ENCODE results near the gene PRKG2. TPM values are rescaled to one million over a fixed set of nuclear protein-coding genes. Genes with fewer than 3 reads are reported as not detected.

PRKG2 gene
- total RNA-seq, 2 experiments from 2014 or later, result 1.0 to 1.1 TPM

GRCh38 chr4:81040012-81040659, 174.9 kb downstream of the PRKG2 start:
- Histone ChIP-seq H2AFZ (ENCODE audit: low read length) (peak overlapping the region; percentile 3; the same call in 1 of the 2 replicates), H3K9me2 (ENCODE audit: insufficient read depth, low read length) (no peaks in the 10 kb centered on the region), H3K9me3 (ENCODE audit: low read length) (peaks cover 42% of the 10 kb centered on the region; the same call in 1 of the 2 replicates), H3K79me2 (ENCODE audit: insufficient read depth, low read depth, low read length) (peaks cover 98% of the 10 kb centered on the region), H3K4me3 (ENCODE audit: low read depth, low read length, poor library complexity, severe bottlenecking) (peak overlapping the region; percentile 52), H3K4me2 (ENCODE audit: low read length) (peak overlapping the region; percentile 97), H3K27ac (ENCODE audit: low read depth, low read length, poor library complexity, severe bottlenecking) (peak overlapping the region; percentile 92), H3K4me1 (ENCODE audit: insufficient read depth, low read length, poor library complexity, severe bottlenecking) (peaks cover 72% of the 10 kb centered on the region), H3K36me3 (ENCODE audit: insufficient read depth, low read length) (peaks cover 79% of the 10 kb centered on the region), H4K20me1 (ENCODE audit: insufficient read depth, low read length) (no peaks in the 10 kb centered on the region)
- ChIA-PET CTCF (ENCODE audit: unreplicated experiment) (interaction anchor here (1.2 to 1.9 kb wide), 3 partner anchors 10 to 50 kb away, joined by 4 to 6 read pairs (median 6); partner anchors contain the start of gene BMP3), POLR2A (interaction anchor here (0.6 to 16.6 kb wide), 15 partner anchors 9 to 677 kb away, joined by 3 to 358 read pairs (median 7); partner anchors contain the start of gene BMP3)
- TSS peak; percentile 0 for BruUV-seq (replicated peaks)
- TF ChIP-seq EZH2phosphoT487 (IDR thresholded peaks at IDR 0.05; ENCODE audit: borderline replicate concordance, low read depth, low read length) (no peak), CTCF (conservative IDR thresholded peaks at IDR 0.05; ENCODE audit: low read length) (peak; percentile 96)
- intact Hi-C loops (cut with micrococcal nuclease; ENCODE audit: unreplicated experiment), result loop anchor here (1.0 to 5.0 kb wide), 4 partner anchors 12 to 678 kb away; no protein-coding TSS in a partner anchor
- peak; percentile 82 for DNase-seq (ENCODE audit: low spot score)

DNA sequence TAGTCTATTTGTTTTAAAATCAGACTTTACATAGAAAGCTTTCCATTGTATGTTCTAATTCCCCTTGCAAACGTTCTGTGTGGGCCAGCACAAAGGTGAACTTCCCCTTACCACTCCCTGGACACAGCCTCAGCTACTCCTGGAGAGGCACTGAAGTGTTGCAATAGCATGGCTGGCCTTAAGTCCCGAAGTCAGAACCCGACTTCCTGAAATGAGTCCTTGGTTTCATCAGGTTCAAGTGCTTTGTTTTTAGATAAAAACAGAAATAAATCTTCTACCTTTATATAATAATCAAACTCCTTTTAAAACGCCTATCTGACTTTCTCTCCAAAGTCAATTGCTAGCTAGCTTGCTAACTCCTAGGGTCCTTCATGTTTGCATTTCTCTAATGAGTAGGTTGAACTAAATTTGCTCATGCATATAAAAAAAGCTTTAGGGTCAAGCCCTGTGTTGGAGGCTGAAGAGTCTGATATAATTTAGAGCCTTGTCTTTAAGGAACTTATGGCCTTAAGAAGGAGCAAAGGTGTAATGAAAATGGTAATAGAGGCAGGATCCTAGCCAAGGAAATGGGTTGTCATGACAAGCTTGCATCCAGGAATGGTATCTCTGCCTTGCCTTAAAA, 175.6 kb downstream of the PRKG2 start:
- TF ChIP-seq CTCF (conservative IDR thresholded peaks at IDR 0.05; ENCODE audit: low read length) (no peak), EZH2phosphoT487 (IDR thresholded peaks at IDR 0.05; ENCODE audit: borderline replicate concordance, low read depth, low read length) (no peak)
- peak overlapping the region; percentile 92 for H3K27ac ChIP-seq (ENCODE audit: low read depth, low read length, poor library complexity, severe bottlenecking)
- DNase-seq (ENCODE audit: low spot score), result peak; percentile 85
- H3K79me2 ChIP-seq (ENCODE audit: insufficient read depth, low read depth, low read length), result peaks cover 98% of the 10 kb centered on the region
- H4K20me1 ChIP-seq (ENCODE audit: insufficient read depth, low read length), result no peaks in the 10 kb centered on the region
- intact Hi-C loops (cut with micrococcal nuclease; ENCODE audit: unreplicated experiment), result loop anchor here (1.0 kb wide), 1 partner anchor 49 kb away; no protein-coding TSS in a partner anchor
- no TSS peak for BruUV-seq (replicated peaks)
- peaks cover 35% of the 10 kb centered on the region; the same call in 1 of the 2 replicates for H3K9me3 ChIP-seq (ENCODE audit: low read length)
- H3K4me3 ChIP-seq (ENCODE audit: low read depth, low read length, poor library complexity, severe bottlenecking), result peak overlapping the region; percentile 52
- peak overlapping the region; percentile 97 for H3K4me2 ChIP-seq (ENCODE audit: low read length)
- H3K4me1 ChIP-seq (ENCODE audit: insufficient read depth, low read length, poor library complexity, severe bottlenecking), result peaks cover 78% of the 10 kb centered on the region
- H3K36me3 ChIP-seq (ENCODE audit: insufficient read depth, low read length), result peaks cover 79% of the 10 kb centered on the region
- POLR2A ChIA-PET, result interaction anchor here (0.5 to 16.6 kb wide), 18 partner anchors 9 to 677 kb away, joined by 3 to 358 read pairs (median 7); partner anchors contain the start of gene BMP3
- H2AFZ ChIP-seq (ENCODE audit: low read length), result peak overlapping the region; percentile 3; the same call in 1 of the 2 replicates
- H3K9me2 ChIP-seq (ENCODE audit: insufficient read depth, low read length), result no peaks in the 10 kb centered on the region
- CTCF ChIA-PET (ENCODE audit: unreplicated experiment), result interaction anchor here (0.6 to 1.9 kb wide), 5 partner anchors 9 to 354 kb away, joined by 3 to 6 read pairs (median 4); partner anchors contain the start of gene BMP3

All from OCI-LY7 (cell line).